ENCODE data around the gene ZNF768.

Gene ZNF768

DNA sequence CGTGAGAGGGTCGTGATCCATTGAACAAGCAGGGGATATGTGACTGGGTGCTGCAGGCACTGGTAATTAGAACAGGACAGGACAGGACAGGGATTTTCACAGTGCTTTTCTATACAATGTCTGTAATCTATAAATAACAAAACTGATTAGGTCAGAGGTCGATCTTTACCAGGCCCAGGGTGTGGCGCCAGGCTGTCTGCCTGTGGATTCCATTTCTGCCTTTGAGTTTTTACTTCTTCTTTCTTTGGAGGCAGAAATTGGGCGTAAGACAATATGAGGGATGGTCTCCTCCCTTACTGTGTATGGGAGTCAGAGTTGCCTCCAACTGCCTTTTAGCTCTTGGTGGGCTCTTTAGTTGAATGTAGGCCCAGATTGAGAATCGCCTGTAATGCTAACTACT, 33.3 kb upstream of the ZNF768 start:
- DNase-seq (no peak), ATAC-seq (no peak)
- no peaks in the 10 kb centered on the region for H3K27me3 Mint-ChIP-seq
- peaks cover 62% of the 10 kb centered on the region for H3K4me1 Mint-ChIP-seq
- H3K4me3 Mint-ChIP-seq = no peak overlapping the region
- H3K9me3 Mint-ChIP-seq = no peaks in the 10 kb centered on the region
- peak overlapping the region in 1 of 2 donors; percentile 21 for H3K27ac Mint-ChIP-seq

DNA sequence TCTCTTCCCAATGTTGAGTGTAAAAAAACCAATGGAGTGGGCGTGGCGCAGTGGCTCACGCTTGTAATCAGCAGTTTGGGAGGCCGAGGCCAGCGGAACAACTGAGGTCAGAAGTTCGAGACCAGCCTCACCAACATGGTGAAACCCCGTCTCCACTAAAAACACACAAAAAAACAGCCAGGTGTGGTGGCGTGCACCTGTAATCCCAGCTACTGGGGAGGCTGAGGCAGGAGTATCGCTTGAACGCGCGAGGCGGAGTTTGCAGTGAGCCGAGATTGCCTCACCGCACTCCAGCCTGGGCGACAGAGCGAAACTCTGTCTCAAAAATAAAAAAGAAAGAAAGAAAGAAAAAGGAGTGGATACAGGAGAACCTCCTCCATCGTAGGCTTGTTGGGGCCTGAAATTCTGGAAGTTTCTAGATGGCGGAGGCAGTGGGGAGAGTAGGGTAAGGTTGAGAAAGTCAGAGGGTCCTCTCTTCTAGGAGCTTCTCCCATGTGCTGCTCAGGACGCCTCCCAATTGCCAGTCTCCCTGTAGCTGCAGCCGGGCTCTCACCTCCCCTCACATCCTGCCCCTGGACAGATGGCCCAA, 32.5 kb upstream of the ZNF768 start:
- H3K4me3 Mint-ChIP-seq = peak overlapping the region; percentile 88 to 92

DNA sequence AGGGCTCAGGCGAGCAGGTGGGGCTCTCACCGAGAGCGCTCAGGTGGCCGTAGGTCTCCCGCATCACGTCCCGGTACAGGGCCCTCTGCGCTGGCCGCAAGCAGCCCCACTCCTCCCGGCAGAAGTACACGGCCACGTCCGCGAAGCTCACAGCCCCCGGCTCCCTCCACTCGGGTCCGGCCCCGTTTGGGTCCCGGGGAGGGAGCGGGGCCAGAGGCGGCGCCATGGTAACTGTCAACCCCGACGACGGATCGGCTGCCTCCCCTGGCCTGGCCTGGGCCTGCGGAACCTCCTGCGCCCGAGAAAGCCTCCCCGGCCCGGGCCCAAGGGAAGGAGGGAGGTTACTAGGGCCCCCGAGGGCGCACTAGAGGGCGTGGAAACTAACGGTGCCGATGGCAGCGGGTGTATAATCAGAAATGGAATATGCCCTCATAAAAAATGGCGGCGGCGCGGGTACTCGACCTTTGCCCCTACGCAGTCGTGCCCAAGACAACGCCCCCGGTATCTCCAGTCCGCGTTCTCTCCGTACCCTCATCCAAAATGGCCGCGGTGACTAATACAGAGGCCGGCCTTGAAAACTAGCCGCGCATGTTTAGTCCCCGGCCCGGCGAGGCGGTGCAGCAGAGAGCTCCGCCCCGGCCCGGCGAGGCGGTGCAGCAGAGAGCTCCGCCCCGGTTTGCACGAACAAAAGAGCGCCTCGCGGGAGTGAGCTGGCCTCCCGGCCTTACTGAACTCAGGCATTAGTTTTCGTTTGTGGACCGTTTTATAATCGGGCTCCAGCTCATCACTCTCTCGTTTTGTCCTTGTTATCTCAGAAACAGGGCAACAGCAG, 31.8 kb upstream of the ZNF768 start, which contains the start of gene ZNF764:
Gene ZNF764 (minus strand): TSS at position 418 of the 832 bp plus-strand sequence. CDS start 192 bp downstream, at position 226.
- ATAC-seq = peak; percentile 96

More for the DNA sequence above, 32.5 kb upstream of the ZNF768 start:
- ATAC-seq (no peak), DNase-seq (no peak)
- peaks cover 70% of the 10 kb centered on the region for H3K4me1 Mint-ChIP-seq
- no peaks in the 10 kb centered on the region for H3K27me3 Mint-ChIP-seq
- peak overlapping the region; percentile 90 to 98 for H3K27ac Mint-ChIP-seq
- no peaks in the 10 kb centered on the region for H3K9me3 Mint-ChIP-seq

DNA sequence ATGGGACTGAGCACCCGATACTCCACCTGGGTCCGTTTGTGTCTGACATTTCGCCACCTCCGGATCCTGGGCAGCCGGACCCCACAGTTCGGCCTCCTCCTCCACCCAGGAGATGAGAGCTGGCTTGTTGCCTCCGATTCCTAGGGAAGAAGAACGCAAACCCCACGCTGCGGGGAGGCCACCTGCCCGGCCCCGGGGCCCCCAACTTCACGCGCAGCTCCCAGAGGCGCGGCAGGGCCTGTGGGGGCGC, 31.3 kb upstream of the ZNF768 start:
- ATAC-seq (no peak), DNase-seq (no peak)
- Mint-ChIP-seq H3K4me3 (peak overlapping the region; percentile 88 to 92), H3K9me3 (no peaks in the 10 kb centered on the region), H3K4me1 (peaks cover 78% of the 10 kb centered on the region), H3K27me3 (no peaks in the 10 kb centered on the region), H3K27ac (peak overlapping the region; percentile 90 to 98)

More for the DNA sequence above, 31.8 kb upstream of the ZNF768 start, which contains the start of gene ZNF764:
- no peaks in the 10 kb centered on the region for H3K9me3 Mint-ChIP-seq
- H3K27me3 Mint-ChIP-seq = no peaks in the 10 kb centered on the region
- H3K4me3 Mint-ChIP-seq = peak within 1 kb of the TSS; percentile 88 to 92
- DNase-seq = peak; percentile 95 to 98
- peaks cover 77% of the 10 kb centered on the region for H3K4me1 Mint-ChIP-seq
- peak within 1 kb of the TSS; percentile 90 to 98 for H3K27ac Mint-ChIP-seq

DNA sequence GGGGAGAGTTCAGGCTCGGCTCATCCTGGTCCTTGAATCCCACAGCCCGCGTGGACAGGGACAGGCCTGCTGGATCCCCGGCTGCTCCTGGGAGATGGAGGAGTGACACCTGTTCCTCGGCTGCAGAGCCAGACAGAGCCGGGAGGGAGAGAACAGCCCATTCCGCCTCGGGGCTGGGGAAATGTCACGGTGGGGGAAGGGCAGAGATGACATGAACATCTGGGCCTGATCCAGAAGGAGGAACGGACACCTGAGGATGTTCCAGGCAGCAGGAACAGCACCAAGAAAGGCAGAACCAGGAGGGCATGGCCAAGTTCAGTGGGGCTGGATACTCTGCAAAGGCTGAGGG, 29.7 kb upstream of the ZNF768 start:
- DNase-seq (no peak), ATAC-seq (no peak)
- Mint-ChIP-seq H3K27me3 (no peaks in the 10 kb centered on the region), H3K4me3 (peak overlapping the region; percentile 64 to 92), H3K4me1 (peaks cover 82% of the 10 kb centered on the region), H3K9me3 (no peaks in the 10 kb centered on the region), H3K27ac (peak overlapping the region; percentile 67 to 89)

DNA sequence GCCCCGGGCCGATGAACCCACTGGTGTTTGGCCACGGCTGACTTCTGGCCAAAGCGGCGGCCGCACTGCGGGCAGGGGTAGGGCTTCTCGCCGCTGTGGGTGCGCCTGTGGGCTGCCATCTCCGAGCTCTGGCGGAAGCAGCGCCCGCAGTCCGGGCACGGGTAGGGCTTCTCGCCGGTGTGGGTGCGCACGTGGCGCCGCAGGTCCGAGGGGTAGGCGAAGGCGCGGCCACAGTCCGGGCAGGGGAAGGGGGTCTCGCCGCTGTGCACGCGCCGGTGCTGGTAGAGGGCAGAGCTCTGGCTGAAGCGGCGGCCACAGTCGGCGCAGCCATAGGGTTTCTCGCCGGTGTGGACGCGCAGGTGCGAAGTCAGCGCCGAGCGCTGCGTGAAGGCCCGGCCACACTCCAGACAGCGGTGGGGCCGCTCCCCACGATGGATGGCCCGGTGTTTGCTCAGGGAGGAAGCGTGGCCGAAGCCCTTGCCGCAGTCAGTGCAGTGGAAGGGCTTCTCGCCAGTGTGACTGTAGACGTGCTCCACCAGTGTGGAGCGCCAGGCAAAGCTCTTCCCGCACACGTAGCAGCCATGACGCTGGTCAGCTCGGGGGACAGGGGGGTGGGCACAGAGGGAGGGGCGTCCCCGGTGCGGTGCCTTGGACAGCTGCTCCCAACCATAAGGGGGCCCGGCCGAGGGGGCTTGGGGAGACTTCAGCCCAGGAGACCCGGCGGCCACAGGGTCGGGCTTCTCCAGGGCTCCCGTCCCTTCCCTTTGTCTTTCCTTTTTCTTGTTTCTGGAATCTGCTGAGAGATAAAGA, 29.2 kb upstream of the ZNF768 start:
- Mint-ChIP-seq H3K9me3 (no peaks in the 10 kb centered on the region), H3K27ac (peak overlapping the region in 1 of 2 donors; percentile 67), H3K4me3 (peak overlapping the region; percentile 64 to 92), H3K27me3 (no peaks in the 10 kb centered on the region), H3K4me1 (peaks cover 81% of the 10 kb centered on the region)
- no peak for DNase-seq
- no peak for ATAC-seq

DNA sequence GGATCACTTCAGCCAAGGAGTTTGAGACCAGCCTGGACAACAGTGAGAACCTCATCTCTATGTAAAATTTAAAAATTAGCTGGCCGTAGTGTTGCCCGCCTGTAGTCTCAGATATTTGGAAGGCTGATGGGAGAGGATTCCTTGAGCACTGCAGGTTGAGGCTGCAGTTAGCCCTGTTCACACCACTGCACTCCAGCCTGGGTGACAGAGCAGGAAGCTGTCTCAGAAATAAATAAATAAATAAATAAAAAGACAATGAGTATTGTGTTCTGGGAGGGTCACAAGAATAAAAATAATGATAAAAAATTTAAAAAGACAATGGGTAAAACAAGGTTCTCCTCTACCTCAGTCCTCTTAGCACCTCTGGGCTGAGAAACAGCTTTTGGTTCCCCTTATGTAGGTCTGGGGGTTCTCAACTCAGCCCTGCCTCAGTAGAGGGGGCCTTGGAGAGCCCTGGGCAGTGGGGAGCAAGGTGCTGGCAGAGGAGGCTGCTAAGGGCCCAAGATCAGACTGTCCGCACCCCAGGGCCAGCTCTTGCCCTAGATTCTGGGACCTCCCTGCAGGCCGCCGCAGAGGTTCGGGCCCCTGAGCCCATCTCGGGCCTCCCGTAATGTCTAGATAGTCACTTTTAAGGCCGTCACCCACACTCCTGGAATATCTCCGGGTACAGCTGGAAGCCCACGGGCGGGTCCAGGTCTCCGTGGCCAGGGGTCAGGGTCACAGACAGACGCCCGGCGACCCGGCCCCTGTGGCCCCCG, 28.4 kb upstream of the ZNF768 start:
- no peaks in the 10 kb centered on the region for H3K9me3 Mint-ChIP-seq
- peak overlapping the region in 1 of 2 donors; percentile 46 for H3K27ac Mint-ChIP-seq
- no peaks in the 10 kb centered on the region for H3K27me3 Mint-ChIP-seq
- DNase-seq (no peak), ATAC-seq (no peak)
- H3K4me1 Mint-ChIP-seq = peaks cover 78% of the 10 kb centered on the region
- H3K4me3 Mint-ChIP-seq = no peak overlapping the region

DNA sequence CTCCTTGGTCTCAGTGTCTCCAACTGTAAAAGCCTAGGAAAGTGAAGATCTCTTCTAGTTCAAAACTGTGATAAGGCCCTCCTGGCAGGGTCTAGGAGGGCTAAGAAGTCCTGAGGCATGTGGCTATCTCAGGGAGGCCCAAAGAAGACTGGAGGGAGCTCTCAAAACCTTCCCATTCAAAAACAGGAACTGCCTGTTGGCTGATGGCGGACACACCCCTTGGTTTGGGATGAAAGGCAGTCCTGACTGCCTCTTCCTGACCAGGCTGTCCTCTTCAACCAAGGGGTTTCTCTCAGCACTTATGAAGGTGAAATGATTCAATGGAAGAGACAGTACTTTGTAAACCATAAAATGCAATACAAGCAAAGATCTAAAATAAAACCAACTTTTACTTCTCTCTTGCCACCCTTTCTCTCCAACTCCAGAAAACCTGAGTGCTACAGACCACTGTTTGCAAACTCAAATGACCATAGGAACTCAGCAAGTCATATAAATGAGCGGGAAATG, 27.1 kb upstream of the ZNF768 start:
- peak overlapping the region in 1 of 2 donors; percentile 54 for H3K27ac Mint-ChIP-seq
- H3K4me1 Mint-ChIP-seq = peaks cover 80% of the 10 kb centered on the region
- no peak overlapping the region for H3K4me3 Mint-ChIP-seq
- no peak for DNase-seq
- no peaks in the 10 kb centered on the region for H3K9me3 Mint-ChIP-seq
- ATAC-seq = no peak
- H3K27me3 Mint-ChIP-seq = no peaks in the 10 kb centered on the region

DNA sequence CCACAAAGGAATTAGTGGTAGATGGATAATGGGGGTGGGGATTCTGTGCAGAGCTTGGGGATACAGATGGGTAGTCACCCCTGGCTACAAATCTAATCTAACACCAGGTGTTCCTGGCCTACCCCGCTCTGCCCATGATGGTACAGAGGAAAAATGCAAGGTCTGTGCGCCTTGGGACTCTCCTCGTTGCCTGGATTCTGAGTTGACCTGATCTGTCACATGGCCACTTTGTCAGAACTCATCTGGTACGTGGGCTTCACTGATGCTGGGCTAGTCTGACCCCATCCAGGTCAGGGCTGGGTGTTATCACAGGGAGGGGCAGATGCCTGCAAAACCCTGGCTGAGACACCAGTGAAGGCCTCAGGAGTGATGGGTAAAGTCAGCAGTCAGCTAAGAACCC, 26.6 kb upstream of the ZNF768 start:
- Mint-ChIP-seq H3K4me1 (peaks cover 81% of the 10 kb centered on the region), H3K9me3 (no peaks in the 10 kb centered on the region), H3K27me3 (no peaks in the 10 kb centered on the region), H3K4me3 (peak overlapping the region in 1 of 2 donors; percentile 9), H3K27ac (peak overlapping the region; percentile 48 to 82)
- ATAC-seq (no peak), DNase-seq (no peak)

DNA sequence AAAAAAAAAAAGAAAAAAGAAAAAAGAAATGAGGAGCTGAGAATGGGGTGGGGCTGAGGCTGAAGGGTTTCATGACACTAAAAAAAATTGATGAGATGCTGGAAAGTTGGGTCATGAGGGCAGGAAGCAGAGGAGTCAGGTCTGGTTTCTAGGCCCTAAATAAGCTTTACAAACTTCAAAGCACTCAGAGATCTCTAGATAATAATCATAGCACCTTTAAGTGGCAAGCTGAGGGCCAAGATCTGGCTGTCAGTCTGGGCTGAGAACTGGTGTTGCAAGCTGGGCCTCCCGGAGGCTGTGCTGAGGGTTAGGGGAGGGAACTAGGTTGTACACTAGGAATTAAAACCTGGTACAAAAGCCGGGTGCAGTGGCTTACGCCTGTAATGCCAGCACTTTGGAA, 25.4 kb upstream of the ZNF768 start:
- Mint-ChIP-seq H3K27ac (peak overlapping the region; percentile 34 to 82), H3K4me1 (peaks cover 82% of the 10 kb centered on the region), H3K27me3 (no peaks in the 10 kb centered on the region), H3K4me3 (peak overlapping the region; percentile 73 to 82), H3K9me3 (no peaks in the 10 kb centered on the region)
- DNase-seq = peak; percentile 36 to 63
- ATAC-seq = peak; percentile 86

DNA sequence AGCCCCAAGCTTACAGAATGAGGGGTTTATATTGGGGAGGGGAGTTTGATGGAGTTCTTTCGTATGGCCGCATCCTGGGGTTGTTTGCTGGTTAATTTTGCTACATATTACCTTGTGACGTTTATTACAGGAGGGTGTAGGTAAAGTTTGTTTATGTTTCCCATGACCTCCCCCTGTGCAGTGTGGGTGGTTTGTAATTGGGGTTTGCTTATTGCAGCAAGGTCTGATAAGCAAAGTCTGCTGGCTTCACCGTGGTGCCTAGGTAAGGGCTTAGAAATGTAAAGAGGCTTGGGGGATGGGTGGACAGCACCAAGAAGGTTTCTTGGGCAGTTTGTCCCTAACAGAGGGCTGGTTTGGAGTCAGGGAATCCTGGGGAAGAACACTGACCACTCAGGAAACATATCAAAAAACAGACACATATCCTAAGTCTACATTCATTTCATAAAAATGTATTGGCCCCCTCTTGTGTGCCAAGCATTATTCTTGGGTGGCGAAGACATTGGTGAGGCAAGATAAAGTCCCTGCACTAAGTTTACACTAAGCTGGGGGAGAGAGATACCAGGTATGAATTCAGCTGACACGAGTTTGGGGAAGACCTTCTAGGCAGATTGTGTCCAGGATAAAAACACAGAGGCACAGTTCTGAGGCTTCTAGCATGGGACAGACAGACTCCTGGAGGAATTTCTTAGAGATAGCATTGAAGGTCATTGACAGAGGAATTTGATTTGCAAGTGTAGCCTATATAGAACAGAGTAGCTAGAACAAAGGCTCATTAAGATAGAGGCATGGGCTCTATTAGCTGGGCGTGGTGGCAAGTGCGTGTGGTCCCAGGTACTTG, 22.3 kb upstream of the ZNF768 start:
- H3K4me1 Mint-ChIP-seq = peaks cover 56% of the 10 kb centered on the region
- H3K27me3 Mint-ChIP-seq = no peaks in the 10 kb centered on the region
- ATAC-seq (no peak), DNase-seq (no peak)
- no peaks in the 10 kb centered on the region for H3K9me3 Mint-ChIP-seq
- no peak overlapping the region for H3K27ac Mint-ChIP-seq
- no peak overlapping the region for H3K4me3 Mint-ChIP-seq

DNA sequence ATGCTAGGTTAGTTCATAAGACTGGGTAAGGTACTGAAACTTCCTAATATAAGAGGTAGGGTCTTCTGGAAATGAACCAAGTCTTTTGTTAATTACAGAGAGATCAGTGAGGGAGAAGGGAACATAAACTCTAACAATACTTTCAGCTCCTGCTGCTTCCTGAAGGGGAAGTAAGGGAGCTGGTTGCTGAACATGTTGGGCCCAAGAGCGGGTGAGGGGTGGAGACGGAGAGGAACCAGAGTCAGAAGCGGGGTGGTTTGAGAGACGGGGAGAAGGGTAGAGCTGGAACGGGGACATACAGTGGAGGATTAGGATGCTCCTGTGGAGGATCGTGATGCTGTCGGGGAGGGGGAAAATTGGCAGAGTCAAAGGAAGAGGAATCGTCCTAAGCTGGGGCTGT, 19.7 kb upstream of the ZNF768 start:
- ATAC-seq (no peak), DNase-seq (no peak)
- Mint-ChIP-seq H3K27me3 (no peaks in the 10 kb centered on the region), H3K27ac (no peak overlapping the region), H3K4me3 (no peak overlapping the region), H3K4me1 (peaks cover 31% of the 10 kb centered on the region), H3K9me3 (no peaks in the 10 kb centered on the region)

DNA sequence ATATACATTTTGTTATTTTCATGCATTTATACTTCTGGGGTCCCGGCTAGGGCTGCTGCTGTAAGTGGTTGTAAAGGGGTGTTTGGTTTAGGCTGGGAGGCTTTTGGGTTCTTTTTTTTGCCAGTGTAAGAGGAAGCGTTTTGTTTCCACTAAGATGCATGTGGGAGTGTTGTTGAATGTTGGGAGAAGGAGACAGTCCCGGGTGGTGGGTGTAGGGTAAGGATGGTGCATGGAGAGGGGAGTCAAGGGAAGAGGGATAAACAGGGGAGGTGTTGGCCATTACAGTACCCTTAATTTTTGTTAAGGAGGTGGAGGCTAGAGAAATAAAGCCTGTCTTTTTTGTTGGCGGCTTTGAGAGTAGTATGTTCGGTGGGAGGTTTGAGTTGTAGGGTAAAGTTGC, 16.7 kb upstream of the ZNF768 start:
- ATAC-seq = no peak
- no peak overlapping the region for H3K27ac Mint-ChIP-seq
- peaks cover 24% of the 10 kb centered on the region for H3K4me1 Mint-ChIP-seq
- no peaks in the 10 kb centered on the region for H3K9me3 Mint-ChIP-seq
- no peaks in the 10 kb centered on the region for H3K27me3 Mint-ChIP-seq
- DNase-seq = no peak
- H3K4me3 Mint-ChIP-seq = no peak overlapping the region

DNA sequence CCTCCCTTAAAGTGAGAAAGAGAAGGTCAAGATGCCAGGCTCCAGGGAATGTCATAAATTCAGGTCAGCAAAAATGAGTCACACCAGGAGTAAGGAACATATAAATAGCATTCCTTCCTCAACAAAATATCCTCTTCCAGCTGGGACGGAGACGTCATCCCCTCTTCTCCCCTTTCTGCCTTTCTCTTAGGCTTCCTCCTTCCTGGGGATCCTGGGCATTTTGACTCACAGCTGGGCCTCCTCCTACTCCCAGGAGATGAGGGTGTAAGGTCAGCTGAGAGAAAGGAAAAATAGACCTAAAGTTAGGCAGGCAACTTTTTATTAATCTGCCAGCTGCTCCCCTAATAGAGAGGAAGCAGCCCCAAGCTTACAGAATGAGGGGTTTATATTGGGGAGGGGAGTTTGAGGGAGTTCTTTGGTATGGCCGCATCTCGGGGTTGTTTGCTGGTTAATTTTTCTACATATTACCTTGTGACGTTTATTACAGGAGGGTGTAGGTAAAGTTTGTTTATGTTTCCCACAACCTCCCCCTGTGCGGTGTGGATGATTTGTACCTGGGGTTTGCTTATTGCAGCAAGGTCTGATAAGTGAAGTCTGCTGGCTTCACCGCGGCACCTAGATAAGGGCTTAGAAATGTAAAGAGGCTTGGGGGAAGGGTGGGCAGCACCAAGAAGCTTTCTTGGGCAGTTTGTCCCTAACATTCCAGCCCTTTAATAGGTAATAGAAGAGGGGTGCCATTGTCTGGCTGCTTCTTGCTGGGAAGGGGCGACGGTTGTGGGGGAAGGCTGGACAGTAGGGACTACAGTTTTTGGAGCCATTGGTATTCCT, 15.3 kb upstream of the ZNF768 start:
- no peak for DNase-seq
- Mint-ChIP-seq H3K4me3 (no peak overlapping the region), H3K27me3 (no peaks in the 10 kb centered on the region), H3K27ac (no peak overlapping the region), H3K9me3 (no peaks in the 10 kb centered on the region), H3K4me1 (peaks cover 33% of the 10 kb centered on the region)
- ATAC-seq = no peak
